ENCODE data around the gene NCOA7. TPM values are rescaled to one million over a fixed set of nuclear protein-coding genes. Genes with fewer than 3 reads are reported as not detected.

NCOA7 gene
- total and polyA plus RNA-seq, 10 of the 15 experiments (the other 5 are each of a cell fraction or from before 2014, with no cell fraction given) = 18.9 to 50.3 (median 34.2) TPM

DNA sequence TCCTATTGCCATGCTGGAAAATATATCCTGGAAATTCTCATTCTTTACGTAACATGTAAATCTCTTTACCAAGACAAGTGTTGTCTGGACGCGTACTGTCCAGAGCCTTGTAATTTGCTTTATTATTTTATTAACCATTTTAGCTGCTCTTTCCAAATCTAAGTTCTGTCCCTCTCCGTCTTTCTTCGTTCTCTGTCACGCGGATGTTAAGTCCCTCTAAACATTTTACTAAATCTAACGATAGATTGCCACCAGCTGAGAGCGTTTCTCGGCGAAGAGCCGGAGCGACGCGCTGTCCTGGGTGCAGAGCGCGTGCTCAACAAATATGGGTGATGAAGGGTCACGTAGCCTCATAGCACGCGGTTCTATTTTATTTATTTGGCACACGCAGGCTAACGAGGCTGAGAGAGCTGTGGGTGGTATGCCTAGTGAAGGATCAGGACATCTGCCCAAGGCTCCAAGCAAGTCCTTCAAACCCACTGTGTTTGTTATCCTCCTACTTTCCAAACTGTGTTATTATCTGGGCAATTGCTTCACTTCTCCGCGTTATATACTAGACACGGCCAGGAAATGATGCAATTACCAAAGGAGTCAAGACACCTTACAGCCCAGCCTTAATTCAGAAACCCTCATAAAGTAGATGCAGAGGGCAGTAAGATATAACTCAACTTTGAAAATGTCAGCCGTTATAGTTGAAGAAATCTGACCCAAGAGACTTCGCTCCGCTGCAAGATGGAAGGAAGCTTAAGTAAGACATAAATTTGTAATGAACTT is 10.0 kb upstream of the NCOA7 start (continued):
- TF ChIP-seq NBN (IDR thresholded peaks at IDR 0.05) (no peak), SMC3 (IDR thresholded peaks at IDR 0.05; ENCODE audit: borderline replicate concordance, low read length) (no peak), HCFC1 (IDR thresholded peaks at IDR 0.05; ENCODE audit: low read length) (0 out of 2 replicates have a peak, but pooled peaks have one; percentile 3), SRF (IDR thresholded peaks at IDR 0.05; ENCODE audit: low read depth in 2 of 2, low read length in 2 of 2) (no peak), ETV6 (conservative IDR thresholded peaks at IDR 0.05 in 1 of 2, IDR thresholded peaks at IDR 0.05 in 1 of 2; ENCODE audit: borderline replicate concordance in 1 of 2, low read depth in 1 of 2) (no peak), ZNF274 (IDR thresholded peaks at IDR 0.05; ENCODE audit: insufficient read depth, insufficient read length) (no peak), YY1 (IDR thresholded peaks at IDR 0.05; ENCODE audit: low read depth, low read length) (peak; percentile 47; the same call in 1 of the 2 replicates), GABPA (IDR thresholded peaks at IDR 0.05; ENCODE audit: low read depth) (peak; percentile 59; the same call in 1 of the 2 replicates), EED (IDR thresholded peaks at IDR 0.05; ENCODE audit: low read depth) (no peak), SUZ12 (IDR thresholded peaks at IDR 0.05; ENCODE audit: unreplicated experiment) (no peak), PML (IDR thresholded peaks at IDR 0.05; ENCODE audit: low read length) (peak; percentile 93), CBFB (IDR thresholded peaks at IDR 0.05; ENCODE audit: low read depth) (0 out of 2 replicates have a peak, but pooled peaks have one; percentile 15), CEBPB (IDR thresholded peaks at IDR 0.05; ENCODE audit: borderline replicate concordance in 1 of 2, low read depth in 2 of 2, low read length in 2 of 2) (peak in 1 of 2 experiments; percentile 83; a peak in 1 of 4 replicates), PAX8 (IDR thresholded peaks at IDR 0.05) (0 out of 2 replicates have a peak, but pooled peaks have one; percentile 2), MTA3 (IDR thresholded peaks at IDR 0.05; ENCODE audit: borderline replicate concordance, low read length) (0 out of 2 replicates have a peak, but pooled peaks have one; percentile 40), SIN3A (IDR thresholded peaks at IDR 0.05; ENCODE audit: low read depth, low read length) (no peak)
- TF ChIP-seq, protein P1, sequence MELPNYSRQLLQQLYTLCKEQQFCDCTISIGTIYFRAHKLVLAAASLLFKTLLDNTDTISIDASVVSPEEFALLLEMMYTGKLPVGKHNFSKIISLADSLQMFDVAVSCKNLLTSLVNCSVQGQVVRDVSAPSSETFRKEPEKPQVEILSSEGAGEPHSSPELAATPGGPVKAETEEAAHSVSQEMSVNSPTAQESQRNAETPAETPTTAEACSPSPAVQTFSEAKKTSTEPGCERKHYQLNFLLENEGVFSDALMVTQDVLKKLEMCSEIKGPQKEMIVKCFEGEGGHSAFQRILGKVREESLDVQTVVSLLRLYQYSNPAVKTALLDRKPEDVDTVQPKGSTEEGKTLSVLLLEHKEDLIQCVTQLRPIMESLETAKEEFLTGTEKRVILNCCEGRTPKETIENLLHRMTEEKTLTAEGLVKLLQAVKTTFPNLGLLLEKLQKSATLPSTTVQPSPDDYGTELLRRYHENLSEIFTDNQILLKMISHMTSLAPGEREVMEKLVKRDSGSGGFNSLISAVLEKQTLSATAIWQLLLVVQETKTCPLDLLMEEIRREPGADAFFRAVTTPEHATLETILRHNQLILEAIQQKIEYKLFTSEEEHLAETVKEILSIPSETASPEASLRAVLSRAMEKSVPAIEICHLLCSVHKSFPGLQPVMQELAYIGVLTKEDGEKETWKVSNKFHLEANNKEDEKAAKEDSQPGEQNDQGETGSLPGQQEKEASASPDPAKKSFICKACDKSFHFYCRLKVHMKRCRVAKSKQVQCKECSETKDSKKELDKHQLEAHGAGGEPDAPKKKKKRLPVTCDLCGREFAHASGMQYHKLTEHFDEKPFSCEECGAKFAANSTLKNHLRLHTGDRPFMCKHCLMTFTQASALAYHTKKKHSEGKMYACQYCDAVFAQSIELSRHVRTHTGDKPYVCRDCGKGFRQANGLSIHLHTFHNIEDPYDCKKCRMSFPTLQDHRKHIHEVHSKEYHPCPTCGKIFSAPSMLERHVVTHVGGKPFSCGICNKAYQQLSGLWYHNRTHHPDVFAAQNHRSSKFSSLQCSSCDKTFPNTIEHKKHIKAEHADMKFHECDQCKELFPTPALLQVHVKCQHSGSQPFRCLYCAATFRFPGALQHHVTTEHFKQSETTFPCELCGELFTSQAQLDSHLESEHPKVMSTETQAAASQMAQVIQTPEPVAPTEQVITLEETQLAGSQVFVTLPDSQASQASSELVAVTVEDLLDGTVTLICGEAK (IDR thresholded peaks at IDR 0.05; ENCODE audit: borderline replicate concordance) = no peak; the same call in 1 of the 2 replicates
- TF ChIP-seq, protein P2, sequence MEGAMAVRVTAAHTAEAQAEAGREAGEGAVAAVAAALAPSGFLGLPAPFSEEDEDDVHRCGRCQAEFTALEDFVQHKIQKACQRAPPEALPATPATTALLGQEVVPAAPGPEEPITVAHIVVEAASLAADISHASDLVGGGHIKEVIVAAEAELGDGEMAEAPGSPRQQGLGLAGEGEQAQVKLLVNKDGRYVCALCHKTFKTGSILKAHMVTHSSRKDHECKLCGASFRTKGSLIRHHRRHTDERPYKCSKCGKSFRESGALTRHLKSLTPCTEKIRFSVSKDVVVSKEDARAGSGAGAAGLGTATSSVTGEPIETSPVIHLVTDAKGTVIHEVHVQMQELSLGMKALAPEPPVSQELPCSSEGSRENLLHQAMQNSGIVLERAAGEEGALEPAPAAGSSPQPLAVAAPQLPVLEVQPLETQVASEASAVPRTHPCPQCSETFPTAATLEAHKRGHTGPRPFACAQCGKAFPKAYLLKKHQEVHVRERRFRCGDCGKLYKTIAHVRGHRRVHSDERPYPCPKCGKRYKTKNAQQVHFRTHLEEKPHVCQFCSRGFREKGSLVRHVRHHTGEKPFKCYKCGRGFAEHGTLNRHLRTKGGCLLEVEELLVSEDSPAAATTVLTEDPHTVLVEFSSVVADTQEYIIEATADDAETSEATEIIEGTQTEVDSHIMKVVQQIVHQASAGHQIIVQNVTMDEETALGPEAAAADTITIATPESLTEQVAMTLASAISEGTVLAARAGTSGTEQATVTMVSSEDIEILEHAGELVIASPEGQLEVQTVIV (IDR thresholded peaks at IDR 0.05; ENCODE audit: borderline replicate concordance, partially characterized antibody) = no peak
- TF ChIP-seq, protein P3, sequence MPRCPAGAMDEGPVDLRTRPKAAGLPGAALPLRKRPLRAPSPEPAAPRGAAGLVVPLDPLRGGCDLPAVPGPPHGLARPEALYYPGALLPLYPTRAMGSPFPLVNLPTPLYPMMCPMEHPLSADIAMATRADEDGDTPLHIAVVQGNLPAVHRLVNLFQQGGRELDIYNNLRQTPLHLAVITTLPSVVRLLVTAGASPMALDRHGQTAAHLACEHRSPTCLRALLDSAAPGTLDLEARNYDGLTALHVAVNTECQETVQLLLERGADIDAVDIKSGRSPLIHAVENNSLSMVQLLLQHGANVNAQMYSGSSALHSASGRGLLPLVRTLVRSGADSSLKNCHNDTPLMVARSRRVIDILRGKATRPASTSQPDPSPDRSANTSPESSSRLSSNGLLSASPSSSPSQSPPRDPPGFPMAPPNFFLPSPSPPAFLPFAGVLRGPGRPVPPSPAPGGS (IDR thresholded peaks at IDR 0.05; ENCODE audit: borderline replicate concordance, insufficient read depth, low read depth, low read length, poor library complexity, severe bottlenecking) = no peak
- TF ChIP-seq, protein P4, sequence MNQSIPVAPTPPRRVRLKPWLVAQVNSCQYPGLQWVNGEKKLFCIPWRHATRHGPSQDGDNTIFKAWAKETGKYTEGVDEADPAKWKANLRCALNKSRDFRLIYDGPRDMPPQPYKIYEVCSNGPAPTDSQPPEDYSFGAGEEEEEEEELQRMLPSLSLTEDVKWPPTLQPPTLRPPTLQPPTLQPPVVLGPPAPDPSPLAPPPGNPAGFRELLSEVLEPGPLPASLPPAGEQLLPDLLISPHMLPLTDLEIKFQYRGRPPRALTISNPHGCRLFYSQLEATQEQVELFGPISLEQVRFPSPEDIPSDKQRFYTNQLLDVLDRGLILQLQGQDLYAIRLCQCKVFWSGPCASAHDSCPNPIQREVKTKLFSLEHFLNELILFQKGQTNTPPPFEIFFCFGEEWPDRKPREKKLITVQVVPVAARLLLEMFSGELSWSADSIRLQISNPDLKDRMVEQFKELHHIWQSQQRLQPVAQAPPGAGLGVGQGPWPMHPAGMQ (IDR thresholded peaks at IDR 0.05; ENCODE audit: borderline replicate concordance) = no peak

Measured in GM12878 (cell line).